GM19351 (cell line): ENCODE data around the gene ORAI2.
A peak's percentile ranks its signal among the peaks of the same experiment; 100 is the strongest.
"Not testable (repeated sequence)": the region's sequence is repeated elsewhere in the genome, so short reads cannot be mapped to it uniquely, and the experiment has no call there.

Source experiments
- ATAC-seq: cut with Tn5 transposase; IDR thresholded peaks from one replicate; pipeline ENCODE4 v1.9.1; 2021; ENCODE audit warnings: mild to moderate bottlenecking, moderate library complexity; ENCODE audit not compliant: unreplicated experiment

ORAI2 gene

DNA sequence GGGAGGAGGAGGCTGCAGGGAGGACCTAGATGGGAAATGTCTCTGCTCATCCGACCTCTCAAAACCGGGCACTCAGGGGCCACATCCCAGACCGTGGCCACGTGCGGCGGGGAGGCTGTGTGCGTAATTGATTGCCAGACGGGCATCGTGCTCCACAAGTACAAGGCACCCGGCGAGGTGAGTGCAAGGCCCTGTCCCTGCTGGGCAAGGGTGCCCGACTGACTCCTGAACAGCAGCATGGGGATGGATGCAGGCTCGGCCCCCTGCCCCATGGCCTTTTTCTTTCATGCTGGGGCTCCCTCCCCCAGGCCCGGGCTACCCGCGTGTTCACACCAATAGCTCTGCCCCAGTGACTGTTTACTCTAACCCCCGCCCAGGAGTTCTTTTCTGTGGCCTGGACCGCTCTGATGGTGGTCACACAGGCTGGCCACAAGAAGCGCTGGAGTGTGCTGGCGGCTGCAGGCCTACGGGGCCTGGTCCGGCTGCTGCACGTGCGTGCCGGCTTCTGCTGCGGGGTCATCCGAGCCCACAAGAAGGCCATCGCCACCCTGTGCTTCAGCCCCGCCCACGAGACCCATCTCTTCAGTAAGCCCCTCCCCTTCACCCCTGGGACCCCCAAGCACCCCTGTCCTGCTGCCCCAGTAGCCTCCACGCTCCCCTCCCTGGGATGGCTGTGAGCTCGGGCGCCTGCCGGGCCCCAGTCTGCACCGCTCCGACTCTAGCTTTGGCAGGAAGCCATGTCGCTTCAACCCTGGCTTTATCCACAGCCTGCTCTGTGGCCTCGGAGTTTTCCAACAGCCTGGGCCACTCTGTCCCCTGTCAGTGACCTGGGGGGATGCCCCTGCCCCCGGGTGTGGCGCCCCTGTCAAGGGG, 35.3 kb downstream of the ORAI2 start:
- ATAC-seq: no peak

DNA sequence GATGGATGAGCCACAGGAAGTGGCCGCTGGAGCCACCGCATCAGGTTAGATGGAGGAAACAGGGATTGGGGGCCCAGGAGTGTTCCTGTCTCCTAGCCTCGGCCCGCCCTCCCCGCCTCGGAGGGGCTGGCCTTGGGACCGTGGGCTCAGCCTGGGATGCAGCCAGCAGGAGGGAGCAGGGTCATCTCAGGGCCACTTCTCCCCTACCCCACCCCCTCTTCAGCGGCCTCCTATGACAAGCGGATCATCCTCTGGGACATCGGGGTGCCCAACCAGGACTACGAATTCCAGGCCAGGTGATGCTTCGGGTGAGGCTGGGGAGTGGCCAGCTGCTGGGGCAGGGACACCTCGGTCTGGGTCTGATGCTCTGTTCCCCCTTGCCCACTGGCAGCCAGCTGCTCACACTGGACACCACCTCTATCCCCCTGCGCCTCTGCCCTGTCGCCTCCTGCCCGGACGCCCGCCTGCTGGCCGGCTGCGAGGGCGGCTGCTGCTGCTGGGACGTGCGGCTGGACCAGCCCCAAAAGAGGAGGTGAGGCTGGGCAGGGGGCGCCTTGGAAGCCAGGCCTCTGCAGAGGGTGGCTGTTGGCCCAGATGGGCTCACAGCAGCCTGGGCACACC, 36.1 kb downstream of the ORAI2 start:
- no peak for ATAC-seq

DNA sequence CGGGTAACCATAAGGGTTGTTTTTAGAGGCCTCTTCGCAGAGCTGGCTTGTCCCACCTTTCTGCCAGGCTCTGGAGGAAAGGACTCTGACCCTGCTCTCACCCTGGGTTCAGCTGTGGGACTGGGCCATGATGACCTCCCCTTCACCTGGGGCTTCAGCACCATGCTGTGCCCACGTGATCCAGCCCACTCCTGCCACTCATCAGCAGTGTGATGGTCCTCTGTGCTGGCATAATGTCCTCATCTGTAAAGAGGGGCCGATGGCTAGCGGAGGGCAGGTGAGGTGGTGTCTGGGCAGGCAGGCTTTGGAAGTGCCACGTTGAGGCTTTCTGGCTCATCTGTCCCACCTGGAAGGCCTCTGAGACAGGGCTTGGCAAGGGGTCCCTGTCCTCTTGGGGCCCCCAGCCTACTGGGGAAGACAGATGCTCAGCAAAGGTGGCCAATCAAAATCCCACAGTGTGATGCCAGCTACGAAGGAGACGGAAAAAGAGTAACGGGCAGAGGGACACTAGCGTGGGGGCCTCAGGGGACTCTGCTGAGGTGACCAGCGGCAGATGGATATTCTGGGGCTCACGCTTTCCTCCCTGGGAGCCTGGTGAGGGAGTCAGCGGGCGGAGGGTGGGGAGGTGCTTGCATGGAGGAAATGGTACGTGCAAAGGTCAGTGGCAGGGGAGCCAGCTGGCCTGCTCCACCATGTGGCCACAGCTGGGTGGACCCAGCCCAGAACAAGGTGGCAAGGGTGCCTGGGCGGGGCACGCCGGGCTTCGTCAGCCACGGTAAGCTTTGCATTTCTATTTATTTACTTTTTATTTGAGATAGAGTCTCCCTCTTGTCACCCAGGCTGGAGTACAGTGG, 36.8 kb downstream of the ORAI2 start:
- ATAC-seq: no peak

DNA sequence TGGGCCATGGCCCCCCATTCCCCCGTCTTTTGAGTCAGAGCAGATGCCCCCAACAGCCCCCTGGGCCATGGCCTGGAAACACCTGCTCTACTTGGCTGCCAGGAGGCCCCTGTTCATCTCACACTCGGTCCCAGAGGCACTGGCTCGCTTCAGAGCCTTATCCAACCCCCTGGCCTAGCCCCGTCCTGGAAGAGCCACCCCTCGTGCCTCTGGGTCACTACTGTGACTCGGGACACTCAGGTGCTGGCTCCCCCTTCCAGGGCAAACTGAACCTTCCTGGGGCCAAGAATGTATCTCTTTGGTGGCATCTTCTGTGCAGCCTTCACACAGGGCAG, 38.4 kb downstream of the ORAI2 start:
- no peak for ATAC-seq

DNA sequence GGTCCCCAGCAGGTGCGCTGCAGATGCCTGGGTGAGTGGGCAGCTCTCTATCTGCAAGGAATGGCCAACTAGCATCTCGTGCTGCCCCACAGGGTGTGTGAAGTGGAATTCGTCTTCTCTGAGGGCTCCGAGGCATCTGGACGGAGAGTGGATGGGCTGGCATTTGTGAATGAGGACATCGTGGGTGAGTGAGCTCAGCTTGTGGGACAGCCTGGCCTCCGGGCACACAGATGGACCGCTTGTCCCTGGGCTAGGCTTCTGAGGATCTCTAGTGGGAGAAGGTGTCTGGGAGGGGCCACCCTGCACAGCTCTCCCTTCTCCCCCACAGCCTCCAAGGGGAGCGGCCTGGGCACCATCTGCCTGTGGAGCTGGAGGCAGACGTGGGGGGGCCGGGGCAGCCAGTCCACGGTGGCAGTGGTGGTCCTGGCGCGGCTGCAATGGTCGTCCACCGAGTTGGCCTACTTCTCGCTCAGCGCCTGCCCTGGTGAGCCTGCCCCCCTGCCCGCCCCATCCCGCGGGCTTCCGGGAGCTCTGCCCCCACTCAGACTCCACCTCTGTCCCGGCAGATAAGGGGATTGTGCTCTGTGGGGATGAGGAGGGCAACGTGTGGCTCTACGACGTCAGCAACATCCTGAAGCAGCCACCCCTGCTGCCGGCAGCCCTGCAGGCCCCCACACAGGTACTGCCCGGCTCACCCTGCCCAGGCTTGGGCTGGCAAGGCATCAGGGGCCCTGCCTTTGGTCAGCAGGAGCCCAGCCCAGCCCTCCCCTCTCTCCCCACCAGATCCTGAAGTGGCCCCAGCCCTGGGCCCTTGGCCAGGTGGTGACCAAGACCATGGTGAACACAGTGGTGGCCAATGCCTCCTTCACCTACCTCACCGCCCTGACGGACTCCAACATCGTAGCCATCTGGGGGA, 39.0 kb downstream of the ORAI2 start:
- no peak for ATAC-seq

DNA sequence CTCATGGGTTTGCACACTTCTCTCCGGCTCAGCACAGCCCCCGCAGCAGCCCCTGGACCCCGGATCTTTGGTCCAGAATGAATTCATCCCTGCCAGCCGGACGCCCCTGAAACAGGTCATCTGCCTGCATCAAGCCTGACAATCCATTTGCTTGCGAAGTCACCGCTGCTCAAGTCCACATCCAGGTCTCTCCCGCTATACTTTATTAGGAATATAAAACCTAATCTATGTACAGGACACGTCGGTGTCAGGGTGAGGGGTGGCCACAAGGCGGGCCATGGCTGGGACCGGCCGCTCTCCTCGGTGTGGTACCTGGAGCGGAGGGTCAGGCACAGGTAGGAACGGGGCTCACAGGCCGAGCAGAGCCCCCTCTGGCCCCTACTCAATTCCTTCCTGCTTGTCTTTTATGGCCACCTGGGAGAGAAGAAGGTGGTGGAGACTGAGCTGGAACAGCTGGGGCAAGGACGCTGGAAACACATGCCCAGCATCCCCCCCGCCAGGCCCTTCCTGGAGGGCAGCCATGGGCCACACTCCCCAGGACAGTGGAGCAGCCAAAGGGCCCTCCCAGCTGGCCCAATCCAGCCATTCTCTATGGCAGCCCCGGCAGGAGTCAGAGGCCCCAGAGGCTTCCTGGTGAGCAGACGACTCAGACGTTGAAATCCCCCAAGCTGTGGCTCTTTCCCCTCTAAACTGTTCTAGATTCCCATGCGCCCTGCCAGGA, 40.1 kb downstream of the ORAI2 start:
- ATAC-seq: no peak

DNA sequence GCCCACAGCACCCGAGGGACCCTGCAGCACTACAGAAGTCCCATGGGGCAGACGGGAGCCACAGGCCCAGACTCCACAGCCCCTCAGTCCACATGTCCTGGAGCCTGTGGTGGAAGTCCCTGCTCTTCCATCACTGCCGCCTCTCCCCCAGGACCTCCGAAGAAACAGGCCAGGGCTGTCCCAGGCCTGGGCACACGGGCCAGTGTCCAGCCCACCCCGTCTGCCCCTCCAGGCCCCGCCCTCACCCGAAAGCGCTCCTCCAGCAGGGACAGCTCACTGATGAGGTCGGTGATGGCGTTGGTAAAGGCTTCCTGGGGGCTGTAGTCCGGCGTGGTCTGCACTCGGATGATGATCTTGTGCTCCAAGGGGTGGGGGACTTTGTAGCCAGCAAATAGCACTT, 40.7 kb downstream of the ORAI2 start:
- not testable (repeated sequence) for ATAC-seq

DNA sequence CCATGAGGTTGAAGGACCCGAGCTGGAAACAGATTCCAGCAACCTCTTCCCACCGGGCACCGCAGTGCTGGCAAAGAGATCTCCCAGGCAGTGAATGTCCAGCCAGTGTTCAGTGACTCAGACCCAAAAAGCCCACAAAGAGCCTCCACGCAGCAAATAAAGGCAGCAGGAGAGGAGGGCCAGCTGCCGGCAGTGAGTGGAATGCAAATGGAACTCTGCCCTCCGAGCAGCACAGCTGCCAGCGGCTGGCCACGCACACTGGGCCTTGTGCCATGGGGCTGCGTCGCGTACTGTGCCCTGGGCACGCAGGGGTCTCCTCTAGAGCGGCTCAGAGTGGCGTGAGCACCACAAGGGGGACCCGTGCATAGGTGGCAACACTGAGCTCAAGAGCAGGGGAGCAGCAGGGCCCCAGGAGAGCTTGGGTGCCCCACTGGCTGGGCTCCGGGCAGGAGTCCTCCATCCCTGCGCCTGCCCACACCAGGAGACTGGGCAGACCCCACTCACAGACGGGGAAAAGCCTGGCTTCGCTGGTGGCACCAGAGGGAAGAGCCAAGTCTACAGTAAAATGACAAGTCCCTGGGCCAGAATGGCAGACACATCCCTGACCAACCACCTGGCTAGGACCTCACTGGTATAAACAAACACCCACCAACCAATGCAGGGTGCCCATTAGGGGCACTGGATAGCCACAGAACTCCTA, 41.5 kb downstream of the ORAI2 start:
- not testable (repeated sequence) for ATAC-seq

DNA sequence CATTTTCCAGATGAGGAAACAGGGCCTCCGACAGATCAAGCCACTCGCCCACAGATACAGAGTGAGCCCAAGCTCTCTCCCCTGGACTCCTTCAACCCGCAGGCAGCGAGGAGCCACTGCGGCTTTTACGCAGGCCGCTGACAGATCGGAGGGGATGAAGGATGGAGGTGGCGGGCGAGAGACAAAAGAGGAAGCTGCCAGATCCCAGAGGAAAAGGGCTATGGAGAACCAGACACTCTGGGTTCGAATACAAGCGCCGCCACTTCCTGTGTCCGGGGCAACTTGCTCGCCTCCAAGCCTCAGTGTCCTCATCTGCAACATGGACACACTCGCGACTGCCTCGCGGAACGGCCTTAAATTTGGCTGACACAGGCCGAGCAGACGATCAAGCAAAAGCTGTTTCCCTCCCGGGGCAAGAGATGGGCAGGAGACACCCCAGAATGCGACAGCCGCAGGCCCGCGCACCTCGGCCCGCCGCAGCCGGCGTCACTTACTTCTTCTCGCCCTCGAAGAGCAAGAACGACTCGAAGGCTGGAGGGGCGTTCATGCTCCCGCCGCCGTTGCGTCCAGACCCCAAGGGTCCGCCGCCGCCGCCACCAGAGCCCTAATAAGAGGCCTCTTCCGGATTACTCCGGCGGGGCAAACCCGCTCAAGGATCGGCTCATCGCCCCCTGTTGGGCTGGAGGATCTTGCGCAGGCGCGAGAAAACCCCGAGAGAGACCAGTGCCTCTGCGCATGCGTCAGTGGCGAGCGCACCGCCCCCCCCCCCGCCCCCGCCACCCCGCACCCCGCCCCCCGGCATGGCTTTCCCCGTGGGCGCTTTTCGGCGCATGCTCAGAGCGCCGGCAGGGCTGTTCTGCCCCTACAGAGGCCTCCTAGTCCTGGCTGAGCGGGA, 45.2 kb downstream of the ORAI2 start, which contains the start of gene POLR2J:
POLR2J (minus strand) TSS at position 609 of the 895 bp plus-strand sequence; CDS start at position 547, 62 bp downstream.
- ATAC-seq: peak; percentile 89

DNA sequence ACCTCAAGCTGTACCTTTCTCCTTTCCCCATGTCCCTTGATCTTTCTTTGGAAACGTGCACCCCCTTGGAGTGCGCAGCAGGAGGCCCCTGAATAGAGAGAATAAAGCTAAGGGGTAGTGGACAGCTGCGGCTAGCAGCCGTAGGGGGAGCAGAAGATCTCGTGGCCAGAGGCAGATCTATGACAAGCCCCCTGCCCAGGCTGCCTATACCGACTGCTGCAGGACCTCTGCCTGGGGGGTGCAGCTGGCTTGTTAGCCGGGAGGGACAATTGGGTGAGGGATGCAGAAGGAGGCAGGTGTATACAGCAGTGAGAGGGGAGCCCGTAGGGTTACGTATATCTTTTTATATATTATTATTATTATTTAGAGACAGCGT, 45.8 kb downstream of the ORAI2 start:
- peak; percentile 28 for ATAC-seq

DNA sequence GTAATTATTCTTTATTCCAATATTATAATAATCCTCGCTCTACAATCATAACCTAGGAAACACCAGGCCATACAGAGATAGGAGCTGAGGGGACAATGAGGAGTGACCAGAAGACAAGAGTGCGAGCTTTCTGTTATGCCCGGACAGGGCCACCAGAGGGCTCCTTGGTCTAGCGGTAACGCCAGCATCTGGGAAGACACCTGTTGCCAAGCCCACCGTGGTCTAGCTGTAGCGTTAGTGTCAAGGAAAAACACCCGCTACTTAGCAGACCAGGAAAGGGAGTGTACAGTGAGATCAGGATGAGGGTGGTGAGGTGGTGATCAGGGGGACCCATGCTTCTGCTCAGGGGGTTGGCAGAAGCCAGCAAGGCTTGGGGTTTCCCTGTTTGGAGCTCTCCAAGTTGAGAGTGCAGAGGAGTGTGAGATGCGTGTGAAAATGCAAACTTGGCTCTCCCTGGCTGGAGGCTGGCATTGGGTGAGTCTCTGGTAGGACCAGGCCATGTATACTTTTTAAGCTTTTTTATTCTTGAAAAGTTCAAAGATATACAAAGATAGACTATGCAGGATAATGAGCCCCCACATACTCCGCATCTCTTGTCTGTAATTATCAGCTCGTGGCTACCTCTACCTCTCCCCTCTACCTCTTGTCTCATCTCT, 46.7 kb downstream of the ORAI2 start:
- not testable (repeated sequence) for ATAC-seq

DNA sequence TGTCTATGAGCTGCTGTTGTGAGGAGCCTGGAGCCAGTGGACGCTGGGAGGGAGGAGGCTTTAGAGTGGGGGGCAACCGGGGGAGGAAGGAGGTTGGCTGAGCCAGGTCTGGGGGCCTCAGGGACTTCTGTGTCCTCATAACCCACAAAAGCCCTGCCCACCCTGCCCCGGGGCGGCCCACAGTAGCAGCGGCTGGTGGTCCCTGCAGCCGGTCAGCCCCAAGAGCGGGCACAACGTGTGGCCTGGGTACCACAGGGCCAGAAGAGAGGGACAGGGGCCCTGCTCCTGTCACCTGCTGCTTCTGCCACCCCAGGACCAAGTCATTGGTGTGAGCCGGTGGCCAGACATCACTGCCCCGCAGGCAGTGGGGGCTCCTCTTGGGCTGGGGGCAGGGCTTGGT, 48.6 kb downstream of the ORAI2 start:
- not testable (repeated sequence) for ATAC-seq

DNA sequence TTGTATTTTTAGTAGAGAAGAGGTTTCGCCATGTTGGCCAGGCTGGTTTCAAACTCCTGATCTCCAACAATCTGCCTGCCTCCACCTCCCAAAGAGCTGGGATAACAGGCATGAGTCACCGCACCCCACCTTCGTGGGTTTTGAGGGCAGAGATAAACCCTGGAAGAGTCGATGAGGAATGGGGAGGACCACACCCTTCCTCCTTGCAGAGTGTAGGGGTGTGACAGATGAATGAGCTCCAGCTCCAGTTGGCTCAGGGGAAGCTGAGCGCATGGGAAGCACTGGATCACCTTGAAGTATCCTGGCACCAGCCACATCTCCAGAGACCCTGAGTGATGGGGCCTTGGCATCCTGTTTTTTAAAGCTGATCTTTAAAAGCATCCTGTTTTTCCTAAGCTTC, 50.9 kb downstream of the ORAI2 start:
- not testable (repeated sequence) for ATAC-seq

DNA sequence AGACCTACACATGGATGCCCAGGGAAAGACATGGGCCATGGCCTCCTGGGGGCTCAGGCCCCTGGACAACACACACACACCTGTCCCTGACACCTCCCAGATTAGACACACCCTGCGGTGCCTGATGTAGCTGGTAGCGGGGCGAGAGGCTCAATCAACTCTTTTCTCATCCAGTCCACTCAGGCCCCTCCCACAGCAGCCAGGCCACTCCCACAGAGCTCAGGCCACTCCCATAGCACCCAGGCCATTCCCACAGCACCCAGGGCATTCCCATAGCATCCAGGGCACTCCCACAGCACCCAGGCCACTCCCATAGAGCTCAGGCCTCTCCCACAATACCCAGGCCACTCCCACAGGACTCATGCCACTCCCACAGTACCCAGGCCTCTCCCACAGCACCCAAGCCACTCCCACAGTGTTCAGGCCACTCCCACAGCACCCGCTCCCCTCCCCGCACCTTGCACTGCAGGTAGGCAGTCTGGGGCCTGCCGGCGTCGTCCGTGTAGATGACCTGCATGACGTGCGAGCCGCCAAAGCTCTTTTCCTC, 57.2 kb downstream of the ORAI2 start:
- peak; percentile 61 for ATAC-seq

DNA sequence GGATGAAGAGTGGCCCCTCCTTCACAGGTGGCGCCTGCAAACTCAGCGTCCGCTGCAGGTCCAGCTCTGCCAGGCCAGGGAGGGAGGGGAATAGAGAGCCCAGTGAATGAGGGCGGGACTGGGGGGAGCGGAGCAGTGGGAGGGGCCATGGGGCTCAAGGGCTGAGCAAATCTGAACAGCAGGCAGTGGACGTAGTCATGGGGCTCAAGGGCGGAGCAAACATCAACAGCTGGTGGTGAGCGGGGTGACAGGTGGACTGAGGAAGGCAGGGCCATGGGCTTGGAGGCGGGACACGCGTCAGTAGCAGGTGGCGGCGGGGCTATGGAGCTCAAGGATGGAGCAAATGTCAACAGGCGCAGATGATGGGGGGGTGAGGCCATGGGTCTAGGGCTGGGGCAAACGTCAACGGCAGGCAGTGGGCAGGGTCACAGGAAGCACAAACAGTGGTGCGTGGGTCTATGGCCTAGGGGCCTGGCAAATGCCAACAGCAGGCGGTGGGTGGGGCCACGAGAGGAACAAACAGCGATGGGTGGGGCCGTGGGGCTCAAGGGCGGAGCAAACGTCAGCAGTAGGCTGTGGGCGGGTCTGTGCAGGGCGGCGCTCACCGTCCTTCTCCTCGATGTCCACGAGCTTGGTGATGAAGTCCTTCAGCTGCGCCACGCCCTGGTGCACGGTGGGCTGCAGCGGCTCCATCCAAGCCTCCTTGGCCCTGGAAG, 60.0 kb downstream of the ORAI2 start:
- peak; percentile 51 for ATAC-seq

DNA sequence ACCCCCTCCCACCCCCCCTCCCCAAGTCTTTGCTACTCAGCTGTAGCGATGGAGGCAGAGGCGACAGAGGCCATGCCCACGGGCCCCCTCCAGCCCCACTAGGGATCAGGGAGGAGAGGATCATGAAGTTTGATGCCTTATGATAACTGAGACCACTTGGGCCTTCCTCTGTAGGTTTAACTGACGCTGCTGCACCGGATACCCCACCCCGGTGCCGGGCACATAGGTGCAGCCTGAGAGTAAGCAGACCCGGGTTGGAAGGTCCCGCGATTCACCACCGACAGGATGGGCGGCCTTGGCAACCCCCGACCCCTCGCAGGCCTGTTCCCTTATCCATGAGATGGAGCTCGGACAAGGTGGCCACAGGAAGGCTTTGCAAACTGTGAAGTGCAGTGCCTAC, 60.7 kb downstream of the ORAI2 start:
- ATAC-seq: not testable (repeated sequence)
